GM12892 (cell line): ENCODE data around the gene KITLG.

Experiments used
- POLR2A ChIP-seq: IDR thresholded peaks from 2 replicates; pipeline ENCODE4 v1.6.1; 2011; ENCODE audit warnings: low read depth, low read length, control low read depth
- POLR2AphosphoS5 ChIP-seq: IDR thresholded peaks from 2 replicates; pipeline ENCODE4 v1.6.1; 2011; ENCODE audit warnings: low read depth, low read length, control low read depth

- TF ChIP-seq POLR2AphosphoS5 (no peak), POLR2A (no peak)
These were observed 134.4 kb downstream of the KITLG start for GRCh38 chr12:88445705-88446394.
